H1 (cell line): ENCODE data around the gene PTPRCAP. TPM values are rescaled to one million over a fixed set of nuclear protein-coding genes. Genes with fewer than 3 reads are reported as not detected.
A peak's percentile ranks its signal among the peaks of the same experiment; 100 is the strongest.

ENCODE experiments used
- CTCF ChIA-PET: fragments of 300-600 bp; sonication (Branson Sonifier 250); formaldehyde crosslinking; loops from one replicate; lab custom pipeline; 2021; ENCODE audit not compliant: partially characterized antibody; lab: Charles Lee
- POLR2A ChIA-PET: fragments of 300-600 bp; sonication (Branson Sonifier 250); formaldehyde crosslinking; loops from one replicate; lab custom pipeline; 2021; ENCODE audit warnings: inconsistent platforms; ENCODE audit not compliant: partially characterized antibody; lab: Charles Lee
- DNase-seq, 2 experiments: peaks; one replicate each; pipeline versions ENCODE4 v3.0.0 to v3.0.0-alpha.2; 2010 to 2022; ENCODE audit warnings: low spot score in 2 of 2, low read depth in 1 of 2, mixed read lengths in 1 of 2
- FAIRE-seq: peaks from 2 replicates; lab custom pipeline; 2011; peaks lifted over from hg19 to GRCh38; lab: Jason Lieb, UNC
- H2AFZ ChIP-seq: 2 replicates; pipeline ENCODE4 v1.8.1; 2012; ENCODE audit warnings: low read length, inconsistent platforms
- H2AK5ac ChIP-seq: 2 replicates; pipeline ENCODE4 v1.6.1; 2013; ENCODE audit warnings: low read depth, low read length
- H2BK120ac ChIP-seq: replicated peaks from 2 replicates; pipeline ENCODE3; 2013; ENCODE audit warnings: low read depth, low read length, inconsistent platforms
- H2BK12ac ChIP-seq: 2 replicates; pipeline ENCODE4 v1.6.1; 2013; ENCODE audit warnings: low read depth, low read length
- H2BK15ac ChIP-seq: 2 replicates; pipeline ENCODE4 v1.6.1; 2013; ENCODE audit warnings: low read length
- H2BK20ac ChIP-seq: 2 replicates; pipeline ENCODE4 v1.6.1; 2013; ENCODE audit warnings: low read length
- H2BK5ac ChIP-seq: 2 replicates; pipeline ENCODE4 v1.6.1; 2013; ENCODE audit warnings: low read depth, low read length
- H3K14ac ChIP-seq: 2 replicates; pipeline ENCODE4 v1.6.1; 2013; ENCODE audit warnings: inconsistent platforms; ENCODE audit not compliant: insufficient read length
- H3K18ac ChIP-seq: 2 replicates; pipeline ENCODE4 v1.6.1; 2013; ENCODE audit warnings: low read length; ENCODE audit errors: extremely low read depth
- H3K23ac ChIP-seq: 2 replicates; pipeline ENCODE4 v1.6.1; 2013; ENCODE audit warnings: inconsistent platforms; ENCODE audit not compliant: insufficient read length
- H3K23me2 ChIP-seq: 2 replicates; pipeline ENCODE4 v1.6.1; 2013; ENCODE audit warnings: low read depth, low read length
- H3K27ac ChIP-seq: 2 replicates; pipeline ENCODE4 v1.6.1; 2011; ENCODE audit warnings: low read depth, low read length, inconsistent platforms
- H3K27me3 ChIP-seq, 4 experiments: replicated peaks in 1 of 4; 1 replicate in 1 of 4; 2 replicates in 3 of 4; pipeline versions ENCODE4 v1.6.1 to v1.8.1; 2011 to 2013; ENCODE audit warnings: low read length in 3 of 4, mild to moderate bottlenecking in 3 of 4, inconsistent platforms in 2 of 4, mixed read lengths in 2 of 4, moderate library complexity in 1 of 4; ENCODE audit not compliant: control insufficient read depth in 3 of 4, insufficient read depth in 3 of 4; ENCODE audit errors: extremely low read depth in 1 of 4
- H3K36me3 ChIP-seq, 4 experiments: 2 replicates each; pipeline versions ENCODE4 v1.6.1 to v1.8.1; 2011 to 2013; ENCODE audit warnings: mild to moderate bottlenecking in 4 of 4, low read length in 3 of 4, moderate library complexity in 2 of 4, control low read depth in 1 of 4, inconsistent platforms in 1 of 4; ENCODE audit not compliant: insufficient read depth in 4 of 4, control insufficient read depth in 2 of 4
- H3K4ac ChIP-seq: replicated peaks from 2 replicates; pipeline ENCODE3; 2013; ENCODE audit warnings: low read length, low read depth, mixed read lengths, inconsistent platforms; ENCODE audit not compliant: insufficient read length
- H3K4me1 ChIP-seq, 4 experiments: replicated peaks in 1 of 4; 1 replicate in 1 of 4; 2 replicates in 3 of 4; pipeline versions ENCODE4 v1.6.1 to v1.8.1; 2011 to 2013; ENCODE audit warnings: low read length in 3 of 4, inconsistent platforms in 2 of 4, mixed read lengths in 1 of 4; ENCODE audit not compliant: insufficient read depth in 4 of 4, control insufficient read depth in 3 of 4
- H3K4me2 ChIP-seq, 2 experiments: 2 replicates each; pipeline versions ENCODE4 v1.6.1 to v1.8.1; 2011 to 2013; ENCODE audit warnings: low read depth in 2 of 2, low read length in 2 of 2, control low read depth in 1 of 2, inconsistent platforms in 1 of 2, mild to moderate bottlenecking in 1 of 2; ENCODE audit not compliant: insufficient read depth in 1 of 2
- H3K4me3 ChIP-seq, 4 experiments: fragments of 200-600, 300-600 bp in 1 of 4; sonication (generic), shearing (Covaris generic), sonication (Bioruptor Twin) in 1 of 4; 2 replicates each; pipeline versions ENCODE4 v1.5.1 to v1.8.1; 2011 to 2016; ENCODE audit warnings: low read length in 4 of 4, low read depth in 3 of 4, control low read depth in 2 of 4, inconsistent platforms in 2 of 4, mild to moderate bottlenecking in 2 of 4, mixed read lengths in 1 of 4, moderate library complexity in 1 of 4; ENCODE audit not compliant: insufficient read depth in 2 of 4; ENCODE audit errors: extremely low read depth in 1 of 4
- H3K56ac ChIP-seq: replicated peaks from 2 replicates; pipeline ENCODE3; 2013; ENCODE audit warnings: low read depth, mild to moderate bottlenecking, mixed read lengths, low read length, inconsistent platforms; ENCODE audit not compliant: insufficient read length
- H3K79me1 ChIP-seq: 2 replicates; pipeline ENCODE4 v1.6.1; 2013; ENCODE audit warnings: low read depth, low read length, control low read depth
- H3K79me2 ChIP-seq, 2 experiments: 2 replicates each; pipeline versions ENCODE4 v1.6.1 to v1.8.1; 2012 to 2013; ENCODE audit warnings: low read length in 2 of 2, mild to moderate bottlenecking in 2 of 2, inconsistent platforms in 1 of 2; ENCODE audit not compliant: insufficient read depth in 2 of 2, control insufficient read depth in 1 of 2
- H3K9ac ChIP-seq, 4 experiments: replicated peaks in 1 of 4; 1 replicate in 1 of 4; 2 replicates in 3 of 4; pipeline versions ENCODE4 v1.6.1 to v1.8.1; 2011 to 2013; ENCODE audit warnings: low read depth in 3 of 4, low read length in 3 of 4, control low read depth in 2 of 4, mild to moderate bottlenecking in 2 of 4, moderate library complexity in 2 of 4, inconsistent platforms in 1 of 4; ENCODE audit errors: extremely low read depth in 1 of 4
- H3K9me3 ChIP-seq, 2 experiments: 2 replicates each; pipeline versions ENCODE4 v1.6.1 to v1.8.1; 2012 to 2013; ENCODE audit warnings: mild to moderate bottlenecking in 2 of 2, moderate library complexity in 2 of 2, control low read depth in 1 of 2, inconsistent platforms in 1 of 2, low read depth in 1 of 2, low read length in 1 of 2, mixed read lengths in 1 of 2; ENCODE audit not compliant: insufficient read depth in 2 of 2
- H4K20me1 ChIP-seq, 2 experiments: replicated peaks in 1 of 2; 2 replicates each; pipeline versions ENCODE3 to v1.8.1; 2011 to 2013; ENCODE audit warnings: inconsistent platforms in 2 of 2, low read length in 2 of 2, mild to moderate bottlenecking in 1 of 2; ENCODE audit not compliant: insufficient read depth in 2 of 2, control insufficient read depth in 1 of 2
- H4K5ac ChIP-seq: 2 replicates; pipeline ENCODE4 v1.6.1; 2013; ENCODE audit warnings: low read length, low read depth, mixed read lengths, inconsistent platforms; ENCODE audit not compliant: insufficient read length
- H4K8ac ChIP-seq: 2 replicates; pipeline ENCODE4 v1.8.0; 2013; ENCODE audit warnings: mild to moderate bottlenecking, moderate library complexity, low read length, inconsistent platforms; ENCODE audit not compliant: insufficient read depth; ENCODE audit errors: extremely low read depth
- H4K91ac ChIP-seq: replicated peaks from 2 replicates; pipeline ENCODE3; 2013; ENCODE audit warnings: low read length, mixed read lengths, inconsistent platforms; ENCODE audit not compliant: insufficient read length
- WGBS, 2 experiments: shearing (Covaris generic) in 1 of 2; methylation state at CpG; one replicate each; pipeline versions ENCODE4 v1.1.6 to v1.1.7; 2013 to 2015; ENCODE audit warnings: low lambda C conversion rate in 2 of 2, mixed read lengths in 2 of 2, inconsistent platforms in 1 of 2, low coverage in 1 of 2, missing lambda C conversion rate in 1 of 2; ENCODE audit not compliant: insufficient replicate concordance in 2 of 2, insufficient coverage in 1 of 2, insufficient read length in 1 of 2; ENCODE audit errors: extremely low coverage in 1 of 2, missing lambda C conversion rate in 1 of 2; 5-methylcytosine and 5-hydroxymethylcytosine counted together
- polyA plus RNA-seq, 7 experiments: library from polyadenylated mRNA; depleted of rRNA in 3 of 7; stranded (reverse) in 5 of 7; unstranded in 2 of 7; fragments of >200 nt in 5 of 7; fragments of 200-250 nt in 2 of 7; gene quantifications; 1 replicate in 5 of 7; 2 replicates in 1 of 7; 4 replicates in 1 of 7; pipeline versions ENCODE4 v1.2.1 to v1.2.3, GENCODE V29; 2011 to 2013; ENCODE audit warnings: missing spikeins in 2 of 7, mixed read lengths in 2 of 7
- total RNA-seq: library from RNA; stranded (reverse); fragmentation: NEBNext Ultra II Directional; extraction: Animal tissue kit (Norgen Biotek cat#: 25700); gene quantifications from 2 replicates; pipeline ENCODE4 v1.2.1, GENCODE V29; 2021

The PTPRCAP gene
- total and polyA plus RNA-seq, 2 of the 8 experiments (the other 6 are each of a cell fraction or from before 2014, with no cell fraction given) = 0.78 to 6.7 TPM

DNA sequence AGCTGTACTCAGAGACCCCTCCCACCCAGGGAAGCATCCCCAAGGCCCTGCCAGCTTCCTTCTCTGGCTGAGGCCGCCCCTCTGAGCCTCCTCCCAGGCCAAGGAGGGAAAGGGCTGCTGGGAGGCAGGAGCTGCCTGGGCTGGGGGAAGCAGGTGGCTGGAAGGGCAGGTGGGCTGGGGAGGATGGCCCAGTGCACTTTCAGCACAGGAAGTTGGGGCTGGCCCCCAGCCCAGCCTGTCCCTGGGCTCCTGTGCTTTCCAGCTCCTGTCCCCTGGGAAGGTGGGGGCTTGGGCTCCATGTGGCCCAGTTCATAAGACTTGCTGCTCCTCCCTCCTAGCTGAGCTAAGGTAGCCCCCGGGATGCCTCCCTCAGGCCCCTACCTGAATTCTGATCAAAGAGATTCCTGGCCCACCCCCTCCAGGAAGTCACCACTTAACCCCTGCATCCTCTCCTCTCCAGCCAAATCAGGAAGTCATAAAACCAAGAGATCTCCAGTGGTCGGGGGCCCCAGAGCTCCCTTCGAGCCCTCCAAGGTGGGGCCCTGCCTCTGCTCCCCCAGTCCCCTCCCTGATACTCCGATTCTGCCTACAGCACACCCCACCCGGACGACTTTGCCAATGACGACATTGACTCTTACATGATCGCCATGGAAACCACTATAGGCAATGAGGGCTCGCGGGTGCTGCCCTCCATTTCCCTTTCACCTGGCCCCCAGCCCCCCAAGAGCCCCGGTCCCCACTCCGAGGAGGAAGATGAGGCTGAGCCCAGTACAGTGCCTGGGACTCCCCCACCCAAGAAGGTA is 40.7 kb downstream of the PTPRCAP start:
- Histone ChIP-seq H3K18ac (no peak overlapping the region; the same call in 1 of the 2 replicates), H3K9ac (no peak overlapping the region), H2AFZ (no peak overlapping the region), H2BK120ac (no peak overlapping the region), H3K56ac (peak overlapping the region; percentile 14), H3K36me3 (peaks cover 6 to 25% (median 18%) of the 10 kb centered on the region in 4 experiments; a peak in 6 of 8 replicates), H3K79me2 (peaks cover 0 to 10% of the 10 kb centered on the region in 2 experiments; a peak in 2 of 4 replicates), H3K79me1 (peaks cover 6% of the 10 kb centered on the region), H3K9me3 (no peaks in the 10 kb centered on the region), H4K5ac (no peak overlapping the region), H4K91ac (no peak overlapping the region), H2BK12ac (no peak overlapping the region), H3K4me3 (no peak overlapping the region), H4K8ac (no peak overlapping the region), H3K23ac (no peak overlapping the region), H3K23me2 (peaks cover 11% of the 10 kb centered on the region; the same call in 1 of the 2 replicates), H3K4me1 (peaks cover 0 to 14% (median 7%) of the 10 kb centered on the region in 4 experiments; a peak in 5 of 7 replicates), H3K27me3 (no peaks in the 10 kb centered on the region), H3K14ac (no peak overlapping the region), H2BK5ac (peak overlapping the region; percentile 88; the same call in 1 of the 2 replicates), H3K4me2 (no peak overlapping the region; a peak in 1 of 4 replicates), H2BK15ac (no peak overlapping the region), H3K27ac (no peak overlapping the region; the same call in 1 of the 2 replicates), H2AK5ac (no peak overlapping the region), H4K20me1 (peaks cover 0 to 15% of the 10 kb centered on the region in 2 experiments), H3K4ac (no peak overlapping the region), H2BK20ac (no peak overlapping the region; the same call in 1 of the 2 replicates)
- FAIRE-seq (no peak), DNase-seq (no peak)
- ChIA-PET CTCF (interaction anchor here (0.8 to 34.8 kb wide), 6 partner anchors 11 to 38 kb away, joined by 3 to 1305 read pairs (median 4); partner anchors contain the start of gene POLD4), POLR2A (interaction anchor here (0.9 to 2.6 kb wide), 15 partner anchors 8 to 94 kb away, joined by 3 to 13 read pairs (median 4); partner anchors contain the start of genes AIP, RPS6KB2 and SSH3)
- 79% methylated on average over 9 of the region's 13 CpGs; no CpG with 5 or more reads in 1 of the 2 experiments for WGBS, 2 experiments
